ENCODE results near the gene SRC.

SRC gene

DNA sequence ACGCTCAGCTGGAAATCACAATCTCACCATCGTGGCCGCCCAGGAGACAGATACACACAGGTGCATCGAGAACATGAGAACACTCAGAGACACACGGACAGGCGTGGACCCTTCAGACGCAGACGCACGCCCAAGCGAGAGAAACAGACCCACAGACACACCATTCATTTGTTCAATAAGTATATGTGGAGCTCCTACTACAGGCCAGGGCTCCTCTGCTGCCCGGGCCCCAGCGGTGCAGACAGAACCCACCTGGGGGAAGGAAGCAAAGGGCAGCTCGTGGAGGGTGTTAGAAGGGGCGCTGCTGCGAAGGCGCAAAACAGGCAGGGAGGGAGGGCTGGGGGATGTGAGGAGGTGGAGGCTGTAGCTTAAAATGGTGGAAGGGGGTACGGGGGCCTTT lies 39.2 kb downstream of the SRC start:
- no peak for DNase-seq

DNA sequence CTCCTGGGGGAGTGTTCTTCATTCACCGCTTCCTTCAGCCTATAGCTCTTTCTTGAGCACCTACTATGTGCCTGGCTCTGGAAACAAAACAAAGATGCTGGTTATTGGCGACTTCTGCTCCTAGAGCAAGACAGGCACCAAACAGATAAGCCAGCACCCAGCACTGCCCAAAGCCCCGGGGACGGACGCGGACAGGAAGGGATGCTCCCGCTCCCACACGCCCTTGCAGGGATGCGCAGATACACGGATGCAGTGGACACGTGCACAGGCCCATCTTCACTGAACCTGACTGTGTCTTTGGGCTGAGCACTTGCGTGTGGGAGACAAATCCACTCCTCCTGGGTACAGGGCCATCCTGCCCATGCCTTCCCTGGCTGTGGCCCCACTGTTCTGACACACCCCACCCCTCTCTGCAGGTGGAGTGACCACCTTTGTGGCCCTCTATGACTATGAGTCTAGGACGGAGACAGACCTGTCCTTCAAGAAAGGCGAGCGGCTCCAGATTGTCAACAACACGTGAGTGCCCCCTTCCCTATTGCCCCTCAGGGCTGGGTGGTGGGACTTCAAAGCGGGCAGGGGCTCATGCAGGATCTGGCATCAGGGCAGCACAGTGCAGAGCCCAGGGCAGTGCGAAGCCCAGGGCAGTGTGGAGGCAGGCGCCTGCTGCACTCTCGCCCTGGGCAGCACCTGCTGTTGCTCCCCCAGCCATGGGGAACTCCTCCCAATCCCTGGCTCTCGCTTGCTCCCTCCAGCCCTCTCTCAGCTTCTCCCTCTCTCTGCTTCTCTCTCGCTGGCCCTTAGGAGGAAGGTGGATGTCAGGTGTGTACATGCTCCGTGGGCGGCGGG lies 39.9 kb downstream of the SRC start:
- DNase-seq, result no peak

DNA sequence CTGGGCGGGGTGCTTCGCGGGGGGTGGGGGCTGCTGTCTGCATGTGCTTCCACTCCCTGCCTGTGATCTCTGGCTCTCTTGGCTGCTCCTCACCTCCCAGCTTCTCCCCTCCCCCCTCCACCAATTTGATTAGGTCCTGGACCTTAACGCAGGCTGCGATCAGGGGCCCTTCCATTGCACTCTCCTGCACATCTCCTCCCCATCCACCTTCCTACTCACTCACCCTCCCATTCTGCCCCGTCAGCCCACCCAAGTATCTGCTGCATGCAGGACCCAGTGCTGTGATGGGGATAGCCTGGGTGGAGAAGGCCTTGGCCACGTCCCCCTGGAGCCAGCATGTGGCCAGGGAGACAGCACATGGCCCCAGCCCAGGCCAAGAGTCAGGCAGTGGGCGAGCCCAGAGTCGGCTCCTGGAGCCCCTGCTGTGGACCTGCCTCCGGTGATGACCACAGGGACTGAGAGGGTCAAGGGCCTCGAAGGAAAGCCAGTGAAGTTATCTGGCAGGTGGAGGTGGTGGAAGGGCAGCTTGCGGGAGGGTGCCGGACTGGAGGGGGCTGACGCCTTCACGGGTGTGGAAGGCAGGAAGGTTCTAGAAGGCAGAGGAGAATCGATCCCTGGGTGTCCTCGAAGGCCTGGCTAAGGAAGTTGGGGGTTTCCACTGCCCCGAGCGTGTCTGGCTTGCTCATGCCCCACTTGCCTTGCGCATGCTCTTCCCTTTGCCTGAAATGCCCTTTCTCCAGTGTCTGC lies 40.7 kb downstream of the SRC start:
- no peak for DNase-seq

DNA sequence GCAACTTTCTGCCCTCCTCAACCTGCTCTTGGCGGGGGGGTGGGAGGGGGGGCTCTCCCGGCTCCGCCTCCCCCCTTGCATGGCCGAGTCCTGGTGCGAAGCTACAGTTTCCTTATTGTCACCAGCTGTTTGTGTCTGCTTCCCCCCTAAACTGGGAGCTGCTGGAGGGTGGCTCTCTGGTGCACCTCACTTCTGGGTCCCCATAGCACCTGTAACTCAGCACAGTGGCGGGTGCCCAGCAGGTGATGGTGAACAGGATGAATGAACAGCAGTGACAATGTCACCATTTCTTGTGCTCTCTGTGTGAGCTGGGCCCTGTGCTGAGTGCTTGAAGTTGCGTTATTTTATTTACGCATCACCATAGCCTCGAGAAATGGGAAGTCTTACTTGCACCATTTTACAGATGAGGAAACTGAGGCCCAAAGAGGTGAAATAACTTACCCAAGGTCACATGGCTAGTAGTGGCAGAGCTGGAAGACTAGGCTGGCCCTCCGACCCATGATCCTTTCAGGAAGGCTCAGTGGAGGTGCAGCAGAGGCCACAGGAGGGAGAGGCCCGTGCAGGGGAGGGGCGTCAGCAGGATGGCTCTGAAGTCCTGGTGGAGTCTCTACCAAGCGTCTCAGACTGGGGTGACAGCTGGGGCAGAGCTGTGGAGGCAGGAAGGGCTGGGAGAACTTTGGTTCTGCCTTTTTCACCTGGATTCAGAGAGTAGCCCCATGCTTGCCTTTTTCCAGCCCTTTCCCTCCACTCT lies 41.8 kb downstream of the SRC start:
- no peak for DNase-seq

DNA sequence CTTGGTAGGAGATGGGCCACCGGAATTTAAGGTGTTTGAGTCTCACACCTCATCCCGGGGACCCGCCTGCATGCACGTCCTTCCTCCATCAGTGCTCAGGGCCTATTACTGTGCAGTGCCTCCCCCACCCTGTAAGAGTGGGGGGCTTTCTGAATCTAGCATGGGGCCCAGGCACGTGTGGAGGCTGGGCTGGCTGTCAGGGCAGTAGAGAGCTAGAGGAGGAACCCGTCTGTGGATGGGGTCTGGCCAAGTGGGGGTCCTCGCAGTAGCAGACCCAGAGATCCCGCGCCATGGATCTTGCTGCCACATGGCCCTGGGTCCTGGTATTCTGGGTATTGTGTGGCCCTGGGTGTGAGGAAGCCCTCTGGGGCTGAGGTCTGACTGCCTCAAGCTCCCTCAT lies 42.9 kb downstream of the SRC start:
- DNase-seq, result no peak

DNA sequence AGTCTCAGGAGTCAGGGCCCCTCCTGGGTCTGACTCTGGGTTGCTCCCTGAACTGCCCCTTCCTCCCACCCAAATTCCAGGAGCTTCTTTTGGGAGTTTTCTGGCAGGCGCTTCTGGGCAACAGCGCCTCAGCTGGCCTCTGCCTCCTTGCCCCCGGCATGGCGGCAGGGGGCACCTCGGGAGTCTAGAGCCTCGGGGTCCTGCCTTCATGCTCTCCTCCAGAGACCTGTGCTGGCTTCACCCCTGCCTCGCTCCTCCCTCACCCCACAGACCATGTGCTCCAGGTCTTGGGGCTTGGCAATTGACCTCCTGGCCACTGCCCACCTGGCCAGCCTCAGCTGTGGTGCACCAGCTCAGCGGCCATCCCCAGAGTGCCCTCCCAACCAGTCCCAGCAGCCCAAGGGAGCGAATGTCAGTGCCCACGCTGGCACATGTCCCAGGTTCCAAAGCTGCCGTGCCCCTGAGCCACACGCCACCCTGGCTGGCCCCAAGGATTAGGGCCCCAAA lies 43.4 kb downstream of the SRC start:
- no peak for DNase-seq

DNA sequence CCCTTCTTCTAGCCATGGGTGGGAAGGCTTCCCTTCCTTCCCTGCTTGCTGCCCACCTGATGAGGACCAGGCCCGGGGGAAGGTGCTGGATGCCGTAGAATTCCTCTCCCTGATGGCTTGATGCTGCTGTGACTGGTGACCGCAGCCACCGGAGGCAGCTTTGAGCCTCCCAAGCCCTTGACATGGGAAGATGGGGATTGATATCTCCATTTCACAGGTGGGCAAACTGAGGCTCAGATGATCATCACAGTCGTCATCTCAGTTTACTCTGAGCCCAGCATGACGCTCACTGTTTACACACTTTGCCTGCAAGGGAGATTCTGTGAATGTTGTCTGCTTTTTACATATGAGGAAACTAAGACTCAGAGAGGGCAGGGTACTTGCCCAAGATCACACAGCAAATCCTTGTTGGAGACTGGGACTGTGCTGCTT lies 43.9 kb downstream of the SRC start:
- no peak for DNase-seq

DNA sequence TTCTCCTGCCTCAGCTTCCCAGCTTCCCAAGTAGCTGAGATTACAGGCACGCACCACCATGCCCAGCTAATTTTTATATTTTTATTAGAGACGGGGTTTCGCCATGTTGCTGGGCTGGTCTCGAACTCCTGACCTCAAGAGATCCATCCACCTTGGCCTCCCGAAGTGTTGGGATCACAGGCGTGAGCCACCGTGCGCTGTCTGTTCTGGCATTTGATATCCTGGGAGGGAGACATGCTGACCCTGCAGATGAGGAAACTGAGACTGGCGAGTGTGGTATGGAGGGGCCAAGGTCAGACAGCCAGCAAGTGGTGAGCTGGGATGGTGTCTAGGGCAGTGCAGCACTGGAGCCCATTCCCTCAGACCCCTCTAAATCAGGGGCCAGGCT lies 44.6 kb downstream of the SRC start:
- no peak for DNase-seq

DNA sequence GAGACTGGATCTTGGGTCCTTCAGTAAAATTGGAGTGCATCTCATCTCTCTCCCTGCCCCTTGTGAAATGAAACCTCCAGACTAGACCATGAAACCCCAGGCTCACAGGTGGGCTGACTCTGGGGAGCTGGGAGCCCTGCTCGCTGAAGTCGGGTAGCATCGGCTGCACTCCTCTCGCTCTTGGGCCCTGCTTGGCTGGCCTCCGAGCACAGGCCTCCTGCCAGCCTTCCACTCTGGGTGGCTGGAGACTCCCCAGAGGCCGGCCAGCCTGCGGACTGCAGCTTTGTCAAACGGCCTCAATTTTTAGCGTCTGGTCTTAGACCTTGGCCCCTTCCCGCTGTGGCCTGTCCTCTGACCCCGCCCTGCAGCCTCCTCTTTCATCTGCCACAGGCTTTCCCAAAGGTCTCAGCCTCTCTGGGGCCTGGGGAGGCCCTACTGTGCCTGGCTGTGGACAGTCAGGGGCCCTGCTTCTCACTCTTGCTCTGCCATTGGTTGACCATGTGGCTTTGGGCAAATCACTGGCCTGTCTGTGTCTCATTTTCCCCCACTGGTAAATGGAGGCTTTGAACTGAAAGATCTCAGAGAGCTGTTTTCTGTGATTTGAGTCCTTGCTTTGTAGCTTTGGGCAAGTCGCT lies 45.1 kb downstream of the SRC start:
- no peak for DNase-seq

DNA sequence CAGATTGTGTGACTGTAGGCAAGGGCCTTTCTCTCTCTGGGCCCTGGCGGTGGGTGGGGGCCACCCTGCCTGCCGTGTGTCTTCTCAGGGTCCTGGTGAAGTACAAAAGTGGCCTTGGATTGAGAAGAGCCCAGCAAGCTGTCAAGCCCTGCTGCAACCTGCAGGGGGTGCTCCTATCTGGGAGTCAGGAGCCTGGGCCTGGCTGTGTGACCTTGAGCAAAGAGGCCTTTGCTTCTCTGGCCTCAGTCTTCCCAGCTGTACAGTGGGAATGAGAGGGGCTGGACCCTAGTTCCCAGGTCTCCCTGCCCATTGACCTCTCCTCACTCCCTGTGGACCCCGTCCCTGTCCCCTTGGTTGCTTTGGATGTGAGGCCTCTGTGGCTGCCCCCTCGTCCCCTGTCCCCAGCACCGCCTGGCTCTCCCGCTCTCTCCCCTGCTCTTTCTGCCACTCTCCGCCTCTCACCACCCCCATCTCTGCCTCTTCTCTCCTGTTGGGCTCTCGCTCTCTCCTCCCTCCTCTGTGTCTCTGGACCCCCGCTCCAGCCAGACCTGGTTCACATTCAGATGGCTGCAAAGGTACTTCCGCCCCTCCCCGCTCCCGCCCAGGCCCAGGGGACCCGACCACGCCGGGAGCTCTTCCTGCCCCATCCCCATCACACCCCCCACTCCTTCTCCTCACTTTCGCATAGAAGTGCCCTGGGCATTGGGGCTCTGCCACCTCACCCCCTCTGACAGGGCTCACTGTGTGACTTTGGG lies 46.7 kb downstream of the SRC start:
- DNase-seq, result no peak

DNA sequence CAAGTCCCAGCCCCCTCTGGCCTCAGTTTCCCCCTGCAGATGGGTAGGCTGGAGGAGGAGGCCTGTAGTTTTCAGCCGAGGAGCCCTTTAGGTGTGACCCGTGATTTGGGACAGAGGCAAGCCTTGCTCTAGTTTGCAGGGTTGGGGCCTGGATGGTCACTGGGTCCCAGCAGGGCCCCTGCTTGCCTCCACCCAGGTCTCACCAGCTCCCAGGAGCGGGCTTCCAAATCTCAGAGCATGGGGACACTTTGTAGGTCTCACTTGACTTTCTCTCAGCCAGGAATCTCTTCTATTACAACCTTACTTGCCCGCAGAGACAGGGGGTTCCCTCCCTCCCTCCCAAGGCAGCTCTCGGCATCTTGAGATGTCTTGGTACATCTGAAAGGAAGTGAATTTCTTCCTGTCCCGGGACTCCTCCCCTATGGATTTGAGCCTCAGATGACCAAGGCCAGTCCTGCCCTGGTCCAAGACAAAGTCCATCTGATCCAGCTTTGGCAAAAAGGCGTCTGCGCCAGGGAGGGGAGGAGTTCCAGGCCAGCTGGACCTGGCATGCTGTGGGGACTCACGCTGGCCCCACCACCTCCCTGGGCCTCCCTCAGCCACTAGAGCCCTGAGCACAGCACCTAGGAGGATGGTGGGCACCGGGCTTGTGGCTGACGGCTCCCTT lies 47.4 kb downstream of the SRC start:
- DNase-seq, result no peak

DNA sequence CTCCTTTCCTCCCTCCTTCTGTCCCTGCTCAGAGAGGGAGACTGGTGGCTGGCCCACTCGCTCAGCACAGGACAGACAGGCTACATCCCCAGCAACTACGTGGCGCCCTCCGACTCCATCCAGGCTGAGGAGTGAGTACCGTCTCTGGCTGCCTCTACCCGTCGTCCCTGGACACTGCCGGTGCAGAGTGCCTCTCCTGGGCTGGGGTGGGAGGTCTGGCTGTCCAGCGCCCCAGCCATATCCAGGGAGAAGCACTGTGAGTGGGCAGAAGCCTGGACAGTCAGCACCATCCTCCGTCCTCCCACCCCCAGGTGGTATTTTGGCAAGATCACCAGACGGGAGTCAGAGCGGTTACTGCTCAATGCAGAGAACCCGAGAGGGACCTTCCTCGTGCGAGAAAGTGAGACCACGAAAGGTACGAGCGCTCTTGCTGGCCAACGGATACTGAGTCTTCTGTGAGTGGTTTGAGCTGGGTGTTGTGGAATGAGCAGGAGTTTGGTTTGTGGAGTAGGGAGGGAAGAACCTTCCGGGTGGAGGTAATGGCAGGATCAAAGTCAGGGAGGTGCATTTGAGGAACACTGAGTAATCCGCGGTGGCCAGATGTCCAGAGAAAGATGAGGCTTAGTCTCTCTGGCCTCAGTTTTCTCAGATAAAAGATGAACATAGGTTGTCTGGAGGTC lies 48.1 kb downstream of the SRC start:
- DNase-seq, result no peak

DNA sequence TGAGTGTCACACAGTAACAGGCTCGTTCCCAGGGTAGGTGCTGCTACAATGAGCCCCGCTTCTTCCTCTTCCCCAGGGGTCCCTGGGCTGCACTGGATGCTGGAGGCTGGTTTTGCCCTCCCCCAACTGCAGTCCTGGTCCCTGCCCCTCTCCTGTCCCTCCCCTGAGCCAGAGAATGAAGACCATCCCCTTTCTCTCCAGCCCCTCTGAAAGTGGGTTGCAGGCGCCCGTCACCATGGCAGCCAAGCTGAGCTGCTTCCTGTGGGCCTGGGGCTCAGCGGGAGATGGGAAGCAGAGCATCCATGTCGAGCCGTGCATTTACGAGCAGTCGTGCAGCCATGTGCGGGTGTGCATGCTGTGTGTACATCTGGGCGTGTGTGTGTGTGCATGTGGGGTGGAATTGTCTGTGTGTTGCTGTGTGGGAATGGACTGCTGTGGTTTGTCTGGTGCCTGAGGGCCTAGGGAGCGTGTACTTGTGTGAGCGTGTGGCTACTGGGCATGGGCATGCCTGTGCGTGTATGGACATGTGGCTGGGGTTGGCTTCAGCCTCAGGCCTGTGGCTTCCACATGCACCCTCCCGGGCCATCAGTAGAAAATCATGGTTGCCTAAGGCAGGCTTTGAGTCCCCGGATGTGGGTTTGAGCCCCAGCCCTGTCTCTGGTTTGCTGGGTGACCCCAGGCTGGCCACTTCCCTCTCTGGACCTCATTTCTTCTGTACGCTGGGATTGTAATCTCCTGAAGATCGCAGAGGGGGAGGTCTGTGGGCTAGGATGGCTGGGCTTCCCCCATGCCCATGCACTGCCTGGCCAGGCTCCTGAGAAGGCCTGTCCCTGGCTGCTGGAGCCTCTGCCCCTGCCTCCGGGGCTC lies 48.8 kb downstream of the SRC start:
- DNase-seq, result no peak

DNA sequence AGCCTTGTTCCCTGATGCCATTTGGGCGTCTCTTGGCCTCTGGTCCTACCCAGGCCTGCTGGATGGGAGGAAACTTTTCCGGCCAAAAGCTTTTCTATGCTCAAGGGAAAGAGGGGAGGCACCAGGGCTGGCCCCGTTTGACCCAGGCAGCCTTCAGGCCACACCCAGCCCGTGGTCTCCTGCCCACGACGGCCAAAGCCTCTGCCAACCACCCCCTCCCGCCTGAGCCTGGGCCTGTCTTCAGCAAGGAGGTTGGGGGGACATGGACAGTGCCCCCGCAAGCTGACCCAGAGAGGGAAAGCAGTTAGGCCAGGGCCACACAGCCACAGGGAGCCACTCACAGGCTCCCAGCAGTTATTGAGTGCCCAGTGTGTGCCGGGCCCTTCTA lies 49.5 kb downstream of the SRC start:
- no peak for DNase-seq

DNA sequence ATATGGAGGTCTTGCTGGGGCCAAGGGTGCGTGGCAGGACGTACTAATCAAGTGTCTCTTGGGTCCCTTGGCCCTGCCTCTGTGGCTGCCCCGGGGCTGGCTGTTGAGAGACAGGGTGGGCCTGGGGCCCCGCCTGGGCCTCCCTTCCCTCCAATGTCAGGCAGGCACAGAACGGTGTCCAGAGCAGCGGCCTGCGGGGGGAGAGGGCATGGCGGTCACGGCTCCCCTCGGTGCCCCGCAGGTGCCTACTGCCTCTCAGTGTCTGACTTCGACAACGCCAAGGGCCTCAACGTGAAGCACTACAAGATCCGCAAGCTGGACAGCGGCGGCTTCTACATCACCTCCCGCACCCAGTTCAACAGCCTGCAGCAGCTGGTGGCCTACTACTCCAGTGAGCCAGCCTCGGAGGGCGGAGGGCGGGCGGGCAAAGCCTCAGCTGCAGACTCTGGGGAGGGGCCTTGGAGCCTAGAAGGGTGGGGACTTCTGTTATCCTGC lies 50.0 kb downstream of the SRC start:
- no peak for DNase-seq

DNA sequence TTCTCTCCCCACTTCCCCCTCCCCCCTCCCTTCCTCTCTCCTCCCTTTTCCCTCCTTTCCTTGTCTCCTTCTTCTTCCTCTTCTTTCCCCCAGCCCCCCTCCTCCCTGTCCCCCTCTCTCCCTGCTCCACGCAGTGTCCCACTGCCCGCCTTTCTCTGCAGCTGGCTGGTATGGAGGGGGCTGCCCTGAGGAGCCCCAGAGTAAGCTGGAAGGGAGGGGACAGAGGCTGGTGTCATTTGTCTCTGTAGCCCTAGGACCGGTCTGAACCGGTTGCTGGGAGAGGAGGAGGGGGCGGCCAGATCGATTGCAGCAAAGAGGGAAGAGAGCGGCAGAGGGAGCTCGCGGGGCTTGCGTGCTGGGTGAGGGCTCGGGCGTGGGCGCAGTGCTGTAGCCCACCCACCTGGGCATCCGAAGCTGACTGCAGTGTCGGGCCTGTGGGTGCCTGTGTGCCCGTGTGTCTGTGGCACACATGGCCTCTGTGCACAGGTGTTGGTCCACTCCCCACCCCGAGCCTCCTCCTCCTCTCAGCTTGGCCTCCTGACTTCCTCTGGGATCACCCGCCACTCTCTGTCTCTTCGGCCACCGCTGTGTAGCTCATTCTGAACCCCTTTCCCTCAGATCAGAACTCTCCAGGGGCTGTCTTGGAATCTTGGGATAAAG lies 50.6 kb downstream of the SRC start:
- DNase-seq, result no peak

DNA sequence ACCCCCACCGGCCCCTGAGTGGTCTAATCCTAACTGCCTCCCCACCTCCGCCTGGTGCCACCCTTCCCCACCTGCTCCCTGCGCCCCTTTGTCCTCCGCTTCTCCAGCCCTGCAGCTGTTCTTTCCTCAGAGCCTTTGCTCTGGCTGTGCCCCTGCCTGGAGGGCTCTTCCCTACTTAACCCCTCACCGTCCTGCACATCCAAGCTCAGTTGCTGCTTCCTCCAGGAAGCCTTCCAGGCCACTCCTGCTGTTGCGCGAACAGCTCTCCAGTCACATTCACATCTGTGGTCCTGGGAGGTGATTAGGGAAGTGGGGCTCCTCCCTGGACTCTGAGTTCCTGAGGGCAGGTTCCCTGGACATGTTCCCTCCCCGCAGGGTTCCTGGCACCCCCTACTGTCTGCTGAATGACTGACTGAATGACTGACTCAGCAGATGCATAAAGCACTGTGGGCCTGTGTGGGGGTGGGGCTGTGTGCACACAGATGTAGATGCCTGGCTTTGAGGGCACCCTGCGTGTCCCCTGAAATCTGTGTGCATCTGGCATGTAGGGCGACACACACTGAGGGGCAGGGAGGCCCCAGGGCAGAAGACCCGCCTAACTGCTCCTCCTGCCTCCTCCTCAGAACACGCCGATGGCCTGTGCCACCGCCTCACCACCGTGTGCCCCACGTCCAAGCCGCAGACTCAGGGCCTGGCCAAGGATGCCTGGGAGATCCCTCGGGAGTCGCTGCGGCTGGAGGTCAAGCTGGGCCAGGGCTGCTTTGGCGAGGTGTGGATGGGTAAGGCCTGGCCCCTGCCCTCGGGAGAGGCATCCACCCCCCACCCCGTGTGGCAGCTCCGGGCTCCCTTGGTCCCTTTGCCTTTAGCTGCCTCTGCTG lies 51.4 kb downstream of the SRC start:
- no peak for DNase-seq
